ENCODE measurements around the gene CLMN. TPM values are rescaled to one million over a fixed set of nuclear protein-coding genes. Genes with fewer than 3 reads are reported as not detected.

CLMN gene
- total and polyA plus RNA-seq, 2 of the 13 experiments (the other 11 are each of a cell fraction or from before 2014, with no cell fraction given): 15.1 to 16.7 TPM

- TF ChIP-seq NFE2L2 (IDR thresholded peaks at IDR 0.05; ENCODE audit: low read length): no peak
- TF ChIP-seq ZNF773 (CRISPR knock-in tag; IDR thresholded peaks at IDR 0.05; ENCODE audit: borderline replicate concordance): no peak
- TF ChIP-seq, protein P1, sequence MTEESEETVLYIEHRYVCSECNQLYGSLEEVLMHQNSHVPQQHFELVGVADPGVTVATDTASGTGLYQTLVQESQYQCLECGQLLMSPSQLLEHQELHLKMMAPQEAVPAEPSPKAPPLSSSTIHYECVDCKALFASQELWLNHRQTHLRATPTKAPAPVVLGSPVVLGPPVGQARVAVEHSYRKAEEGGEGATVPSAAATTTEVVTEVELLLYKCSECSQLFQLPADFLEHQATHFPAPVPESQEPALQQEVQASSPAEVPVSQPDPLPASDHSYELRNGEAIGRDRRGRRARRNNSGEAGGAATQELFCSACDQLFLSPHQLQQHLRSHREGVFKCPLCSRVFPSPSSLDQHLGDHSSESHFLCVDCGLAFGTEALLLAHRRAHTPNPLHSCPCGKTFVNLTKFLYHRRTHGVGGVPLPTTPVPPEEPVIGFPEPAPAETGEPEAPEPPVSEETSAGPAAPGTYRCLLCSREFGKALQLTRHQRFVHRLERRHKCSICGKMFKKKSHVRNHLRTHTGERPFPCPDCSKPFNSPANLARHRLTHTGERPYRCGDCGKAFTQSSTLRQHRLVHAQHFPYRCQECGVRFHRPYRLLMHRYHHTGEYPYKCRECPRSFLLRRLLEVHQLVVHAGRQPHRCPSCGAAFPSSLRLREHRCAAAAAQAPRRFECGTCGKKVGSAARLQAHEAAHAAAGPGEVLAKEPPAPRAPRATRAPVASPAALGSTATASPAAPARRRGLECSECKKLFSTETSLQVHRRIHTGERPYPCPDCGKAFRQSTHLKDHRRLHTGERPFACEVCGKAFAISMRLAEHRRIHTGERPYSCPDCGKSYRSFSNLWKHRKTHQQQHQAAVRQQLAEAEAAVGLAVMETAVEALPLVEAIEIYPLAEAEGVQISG (CRISPR knock-in tag; IDR thresholded peaks at IDR 0.05): no peak; the same call in 1 of the 2 replicates
- peak; percentile 71 for TF ChIP-seq SAP130 (CRISPR knock-in tag; IDR thresholded peaks at IDR 0.05; ENCODE audit: low read depth)
- no peak for TF ChIP-seq KDM4B (CRISPR knock-in tag; IDR thresholded peaks at IDR 0.05)
- no peak for TF ChIP-seq MIXL1 (CRISPR knock-in tag; IDR thresholded peaks at IDR 0.05)
- TF ChIP-seq ZMAT3 (CRISPR knock-in tag; conservative IDR thresholded peaks at IDR 0.05): 0 out of 2 replicates have a peak, but pooled peaks have one; percentile 51
- no peak for TF ChIP-seq ONECUT2 (CRISPR knock-in tag; IDR thresholded peaks at IDR 0.05)
- no peak for TF ChIP-seq XRCC5 (optimal IDR thresholded peaks at IDR 0.05; ENCODE audit: low read length)
- no peak for TF ChIP-seq ZNF749 (CRISPR knock-in tag; IDR thresholded peaks at IDR 0.05; ENCODE audit: borderline replicate concordance)
- peak; percentile 57; the same call in 1 of the 2 replicates for TF ChIP-seq MYC (CRISPR knock-in tag; IDR thresholded peaks at IDR 0.05; ENCODE audit: borderline replicate concordance)
- no peak for TF ChIP-seq MIER3 (CRISPR knock-in tag; IDR thresholded peaks at IDR 0.05; ENCODE audit: borderline replicate concordance)
- TF ChIP-seq FOXK2 (IDR thresholded peaks at IDR 0.05): no peak
- no peak for TF ChIP-seq ZNF780A (CRISPR knock-in tag; IDR thresholded peaks at IDR 0.05)
- TF ChIP-seq YEATS2 (CRISPR knock-in tag; IDR thresholded peaks at IDR 0.05; ENCODE audit: borderline replicate concordance): no peak
- TF ChIP-seq E2F5 (CRISPR knock-in tag; conservative IDR thresholded peaks at IDR 0.05): no peak
- TF ChIP-seq SP5 (CRISPR knock-in tag; IDR thresholded peaks at IDR 0.05; ENCODE audit: borderline replicate concordance, low read depth): 0 out of 2 replicates have a peak, but pooled peaks have one; percentile 25
Measured at GRCh38 chr14:95319312-95320077, at the start of gene CLMN (continued).

Measured in HepG2 (cell line).